Stimulated activated CD8-positive, alpha-beta memory T cell treated with anti-CD3 and anti-CD28 coated beads, Interleukin-2, amount 100 ng/mL, for 48 hours (primary cell): ENCODE results near the gene FOXD4L6.
"Not testable (repeated sequence)": the region's sequence is repeated elsewhere in the genome, so short reads cannot be mapped to it uniquely, and the experiment has no call there.

Experiments used
- DNase-seq, 2 donors: peaks; one replicate each; pipeline ENCODE4 v3.0.0-alpha.2; 2020; ENCODE audit warnings: low read depth in 2 of 2

The FOXD4L6 gene

DNA sequence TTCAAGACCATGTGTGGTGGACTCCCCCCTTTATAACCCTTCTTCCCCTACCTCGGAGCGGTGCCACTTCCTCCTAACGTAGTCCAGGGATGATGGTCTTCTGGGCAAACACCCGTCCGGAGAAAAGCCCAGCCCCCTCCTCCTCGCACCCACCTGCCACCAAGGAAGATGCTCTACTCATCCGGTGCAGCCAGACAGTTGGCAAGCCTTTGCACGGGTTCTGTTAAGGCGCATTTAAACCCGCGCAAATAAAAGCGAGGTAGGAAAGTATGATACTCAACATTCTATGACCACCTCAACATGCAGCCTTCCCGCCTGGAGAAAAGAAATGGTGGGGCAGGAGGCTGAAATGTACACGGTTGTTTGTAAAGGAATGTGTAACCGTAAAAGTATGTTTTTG, at the start of gene FOXD4L6:
Gene FOXD4L6, minus strand, starts transcription at position 101 of the 400 bp plus-strand sequence. CDS start 298 bp downstream, outside the sequence.
- DNase-seq: not testable (repeated sequence)

DNA sequence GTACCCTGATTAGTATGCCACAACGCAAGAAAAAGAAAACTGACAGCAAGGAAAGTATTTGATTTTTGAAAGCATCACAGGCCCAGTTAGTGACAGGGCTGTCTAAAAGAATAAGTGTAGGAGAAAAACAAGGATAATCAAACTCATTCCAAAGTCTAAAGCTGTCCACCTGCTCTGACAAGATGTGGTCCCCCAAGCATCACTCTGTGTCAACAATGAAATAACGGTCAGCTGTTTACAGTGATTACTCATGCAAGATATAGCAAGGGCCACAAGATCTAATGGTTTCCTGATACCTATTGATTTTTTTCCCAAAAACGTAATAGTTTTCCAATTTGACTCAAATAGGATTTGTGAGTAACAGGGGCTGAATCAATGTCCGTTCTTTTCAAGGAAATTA, 46.5 kb upstream of the FOXD4L6 start:
- not testable (repeated sequence) for DNase-seq

DNA sequence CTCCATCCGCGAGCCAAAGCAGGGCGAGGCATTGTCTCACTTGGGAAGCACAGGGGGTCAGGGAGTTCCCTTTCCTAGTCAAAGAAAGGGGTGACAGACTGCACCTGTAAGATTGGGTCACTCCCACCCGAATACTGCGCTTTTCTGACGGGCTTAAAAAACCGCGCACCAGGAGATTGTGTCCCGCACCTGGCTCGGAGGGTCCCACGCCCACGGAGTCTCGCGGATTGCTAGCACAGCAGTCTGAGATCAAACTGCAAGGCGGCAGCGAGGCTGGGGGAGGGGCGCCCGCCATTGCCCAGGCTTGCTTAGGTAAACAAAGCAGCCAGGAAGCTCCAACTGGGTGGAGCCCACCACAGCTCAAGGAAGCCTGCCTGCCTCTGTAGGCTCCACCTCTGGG, 21.6 kb upstream of the FOXD4L6 start:
- DNase-seq: not testable (repeated sequence)

DNA sequence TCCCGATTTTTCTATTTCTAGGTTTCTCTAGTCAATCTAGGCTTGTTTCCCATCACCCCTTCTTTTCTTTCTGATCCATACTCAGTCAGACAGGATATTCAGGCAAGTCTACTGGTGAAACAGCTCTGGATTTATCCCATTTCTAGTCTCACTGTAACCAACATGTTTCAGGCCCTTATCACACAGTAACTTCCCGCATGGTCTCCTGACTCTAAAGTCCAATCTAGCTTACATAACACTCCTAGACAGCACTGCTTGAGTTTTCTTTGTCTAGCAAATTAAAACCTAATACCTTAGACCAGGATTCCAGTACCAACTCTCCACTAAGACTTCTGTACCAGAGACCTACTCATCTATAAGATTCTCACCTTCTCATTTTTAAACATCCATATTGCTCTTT, 13.4 kb upstream of the FOXD4L6 start:
- DNase-seq: not testable (repeated sequence)

DNA sequence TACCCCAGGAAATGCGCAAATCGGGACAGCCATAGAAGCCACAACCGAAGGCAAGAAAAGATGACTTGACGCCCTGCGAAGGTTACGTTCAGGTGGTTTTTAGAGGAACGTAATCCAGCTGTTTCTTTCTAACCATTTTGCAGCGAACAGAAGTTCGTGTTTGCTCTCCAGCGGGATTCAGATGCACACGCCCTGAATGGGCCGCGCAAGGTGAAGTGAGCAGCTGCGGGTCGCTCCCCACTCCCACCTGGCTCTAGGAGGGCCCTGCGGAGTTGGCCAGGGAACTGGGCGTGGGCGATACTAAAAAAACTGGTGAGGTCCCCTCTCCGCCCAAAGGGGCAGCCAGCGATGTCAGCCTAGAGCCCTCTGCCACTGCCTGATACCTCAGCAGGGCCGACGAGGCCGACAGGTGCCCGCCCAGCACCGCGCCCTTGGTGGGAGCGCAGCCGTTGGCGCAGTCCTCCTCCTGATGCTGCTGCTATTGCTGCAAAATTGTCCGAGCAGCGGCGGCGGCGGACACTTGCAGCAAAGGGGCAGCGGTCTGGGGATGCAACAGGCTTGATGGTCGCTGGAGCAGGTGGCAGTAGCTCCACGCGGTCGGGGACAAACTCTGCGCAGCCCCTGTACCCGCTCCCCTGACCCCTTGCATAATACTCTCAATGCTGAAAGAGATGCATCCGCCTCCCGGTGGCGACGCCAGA, 1.6 kb downstream of the FOXD4L6 start:
- not testable (repeated sequence) for DNase-seq

DNA sequence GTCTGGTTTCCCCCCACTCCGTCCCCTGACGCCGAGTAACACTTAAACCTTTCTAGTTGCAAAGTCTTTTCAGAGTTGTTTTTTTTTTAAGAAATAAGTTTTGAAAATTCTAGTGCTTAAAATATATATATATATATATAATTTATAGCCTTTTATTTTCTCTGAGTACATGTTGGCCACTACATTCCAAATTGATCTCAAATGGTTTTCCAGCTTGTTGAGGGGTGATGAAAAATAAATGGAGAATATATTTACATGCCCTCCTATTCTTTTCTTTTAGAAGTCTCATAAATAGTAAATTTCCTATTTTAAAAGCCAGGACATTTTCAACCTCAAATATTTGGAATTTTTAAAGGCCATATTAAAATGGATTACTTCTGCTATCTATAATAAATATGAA, 2.5 kb downstream of the FOXD4L6 start:
- DNase-seq: not testable (repeated sequence)

DNA sequence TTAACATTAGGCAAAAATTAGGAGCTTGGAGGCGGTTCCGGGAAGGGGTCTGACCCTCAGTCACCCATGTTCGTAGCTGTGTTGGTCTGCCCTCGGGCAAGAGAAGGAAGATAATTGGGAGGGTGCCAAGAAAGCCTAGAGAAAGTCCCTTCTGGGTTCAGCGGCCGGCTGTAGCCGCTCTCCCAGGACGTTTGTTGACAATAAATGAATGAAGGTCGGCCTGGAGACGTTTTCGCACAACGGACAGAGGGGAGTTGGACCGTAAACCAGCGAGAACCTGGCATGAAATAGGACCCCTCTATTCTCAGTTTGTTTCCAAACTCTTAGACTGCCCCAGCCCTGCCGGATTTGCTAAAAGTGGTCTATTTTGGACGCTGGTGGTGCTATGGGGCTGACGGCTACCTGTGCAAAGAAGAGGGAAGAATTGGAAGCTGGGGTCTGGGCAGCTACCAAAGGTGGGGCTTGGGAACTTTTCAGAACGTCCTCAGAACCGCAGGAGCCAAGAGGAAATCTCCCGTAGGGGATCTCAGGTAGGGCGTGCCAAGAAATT, 3.3 kb downstream of the FOXD4L6 start:
- DNase-seq: not testable (repeated sequence)

DNA sequence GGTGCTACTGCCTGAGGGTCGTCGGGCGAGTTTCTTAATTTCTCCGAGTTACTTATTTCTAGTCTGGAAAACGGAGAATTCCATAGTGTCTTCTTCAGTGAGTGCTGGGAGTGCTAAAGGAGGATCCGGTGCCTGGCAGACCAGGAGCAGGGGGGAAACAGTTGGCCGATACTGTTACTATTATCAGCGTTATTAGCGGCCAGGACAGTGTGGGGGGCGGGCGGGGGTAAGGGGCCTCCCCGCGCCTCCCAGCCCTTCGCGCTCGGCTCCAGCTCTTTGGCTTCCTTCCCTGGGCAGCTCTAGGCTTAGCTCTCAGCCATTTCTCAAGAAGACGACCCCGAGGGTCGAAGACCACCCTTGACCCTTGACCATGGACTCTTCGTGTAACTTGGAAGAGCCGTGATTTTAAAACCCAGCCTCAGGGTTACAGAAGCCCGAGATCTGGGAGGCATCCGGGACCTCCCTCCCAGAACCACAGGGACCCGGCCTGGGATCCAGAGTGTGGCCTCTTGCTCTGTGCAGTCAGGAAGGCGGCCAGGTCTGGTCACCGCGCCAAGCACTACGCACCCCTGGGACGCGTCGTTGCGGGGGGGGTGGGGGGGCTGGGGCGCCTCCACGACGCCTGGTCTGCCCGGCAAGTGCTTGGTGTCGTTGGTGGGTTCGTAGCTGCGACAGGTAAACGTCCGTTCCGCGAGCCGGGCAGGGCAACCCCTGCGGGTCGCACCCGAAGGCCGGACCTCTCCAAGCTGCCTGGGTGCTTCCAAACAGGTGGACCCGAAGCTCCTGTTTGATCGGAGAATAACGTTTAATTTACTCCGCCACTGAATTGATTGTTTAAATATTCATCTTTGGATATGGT, 4.0 kb downstream of the FOXD4L6 start:
- DNase-seq: not testable (repeated sequence)

DNA sequence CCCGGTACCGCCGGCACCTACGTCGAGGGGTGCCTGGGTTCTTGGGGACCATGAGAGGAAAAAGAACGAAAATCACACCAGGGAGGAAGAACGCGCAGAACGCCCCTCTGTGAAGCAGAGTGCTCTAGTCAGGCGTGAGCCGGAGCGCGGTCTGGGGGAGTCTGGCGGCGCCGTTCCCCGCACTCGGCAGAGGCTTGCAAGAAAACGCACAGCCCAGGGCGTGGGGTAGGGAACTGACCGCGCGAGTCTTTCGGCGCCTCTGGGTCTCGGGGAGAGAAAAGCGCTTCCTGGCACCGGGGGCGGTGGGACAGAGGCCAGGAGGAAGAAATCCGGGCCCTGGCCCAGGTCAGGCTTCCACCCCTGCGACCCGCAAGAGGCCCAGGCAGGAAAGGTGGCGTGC, 4.7 kb downstream of the FOXD4L6 start:
- DNase-seq: not testable (repeated sequence)

DNA sequence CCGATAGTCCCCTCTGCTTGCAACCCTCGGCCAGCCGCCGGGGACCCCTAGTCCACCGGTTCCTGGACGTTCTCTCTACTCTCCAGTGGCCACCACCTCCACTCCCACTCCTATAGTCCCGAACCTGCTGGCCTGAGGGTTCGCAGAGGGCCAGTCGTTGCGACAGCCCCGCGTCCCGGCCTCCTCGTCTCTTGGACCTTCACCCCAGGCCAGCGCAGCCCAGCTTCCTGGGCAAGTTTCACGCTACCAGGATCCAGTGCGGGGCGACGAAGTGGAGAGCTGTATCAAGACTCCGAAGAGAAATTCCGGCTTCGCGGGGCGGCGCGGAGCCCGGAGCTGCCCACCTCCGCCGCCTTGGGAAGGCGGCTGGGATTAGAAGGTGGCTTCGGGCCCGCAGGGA, 5.1 kb downstream of the FOXD4L6 start:
- not testable (repeated sequence) for DNase-seq

DNA sequence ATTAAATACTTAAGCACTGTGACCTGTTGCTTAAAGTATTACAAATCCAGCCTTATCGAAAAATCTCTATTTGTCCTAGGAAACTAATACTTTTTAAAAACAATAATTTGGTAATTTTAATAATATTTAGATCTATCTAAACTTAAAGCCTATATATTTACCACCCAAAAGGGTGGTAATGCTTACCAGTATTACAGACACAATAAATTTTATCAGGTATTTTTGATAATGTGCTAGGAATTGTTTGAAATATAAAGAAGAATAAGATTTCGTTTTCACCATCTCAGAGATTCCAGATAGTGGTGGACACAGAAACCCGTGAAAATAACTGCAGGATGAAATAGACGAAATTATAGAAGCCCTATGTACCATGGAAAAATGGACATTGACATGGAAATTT, 7.8 kb downstream of the FOXD4L6 start:
- DNase-seq: not testable (repeated sequence)

DNA sequence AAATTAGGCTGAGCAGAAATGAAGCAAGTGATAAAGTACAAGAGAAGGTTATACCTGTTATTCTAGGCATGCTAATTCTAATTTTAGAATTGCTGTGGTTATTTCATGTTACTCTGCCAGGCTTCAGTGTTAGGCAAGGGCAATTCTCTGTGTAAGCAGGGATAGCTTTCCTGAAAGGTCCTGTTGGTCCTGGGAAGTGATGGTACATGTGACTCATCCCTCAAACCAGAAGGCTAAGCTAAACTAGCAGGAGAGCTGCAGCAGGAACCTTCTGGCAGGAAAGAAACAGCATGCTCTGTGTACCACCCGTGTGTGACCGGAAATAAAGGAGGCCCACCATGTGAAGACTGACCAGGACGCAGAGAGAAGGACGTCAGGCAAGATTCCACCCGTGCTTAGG, 8.8 kb downstream of the FOXD4L6 start:
- not testable (repeated sequence) for DNase-seq

DNA sequence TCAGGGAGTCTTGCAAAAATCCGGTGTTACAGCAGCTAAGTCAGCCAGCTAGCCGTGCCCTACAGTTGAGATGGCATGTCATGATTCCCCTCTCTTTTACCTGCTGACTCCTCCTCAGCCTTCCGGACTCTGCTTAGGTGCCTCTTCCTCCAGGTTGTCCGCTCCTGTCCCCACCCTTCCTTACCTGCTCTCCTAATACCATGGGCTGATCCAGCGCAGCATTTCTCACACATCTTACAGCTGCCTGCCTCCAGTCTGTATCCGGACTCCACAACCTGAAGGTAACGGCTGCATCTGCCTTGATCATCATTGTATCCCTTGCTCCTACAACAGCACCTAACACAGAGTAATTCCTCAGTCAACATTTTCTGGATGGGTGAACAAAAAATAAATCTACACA, 9.2 kb downstream of the FOXD4L6 start:
- not testable (repeated sequence) for DNase-seq

DNA sequence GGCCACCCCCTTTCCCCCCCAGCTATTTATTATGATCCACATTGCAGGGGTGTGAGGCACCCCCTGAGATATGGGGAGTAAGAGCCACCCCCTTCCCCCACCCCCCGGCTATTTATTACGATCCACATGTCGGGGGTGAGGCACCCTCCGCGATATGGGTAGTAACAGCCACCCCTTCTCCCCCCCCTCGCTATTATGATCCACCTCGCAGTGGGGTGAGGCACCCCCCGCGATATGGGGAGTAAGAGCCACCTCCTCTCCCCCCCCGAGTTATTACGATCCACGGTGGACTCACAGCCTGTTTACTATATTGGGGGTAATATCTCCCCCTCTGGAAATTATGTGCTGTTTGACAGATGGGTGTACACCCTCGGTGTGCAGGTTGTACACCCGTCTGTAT, 15.1 kb downstream of the FOXD4L6 start:
- not testable (repeated sequence) for DNase-seq

DNA sequence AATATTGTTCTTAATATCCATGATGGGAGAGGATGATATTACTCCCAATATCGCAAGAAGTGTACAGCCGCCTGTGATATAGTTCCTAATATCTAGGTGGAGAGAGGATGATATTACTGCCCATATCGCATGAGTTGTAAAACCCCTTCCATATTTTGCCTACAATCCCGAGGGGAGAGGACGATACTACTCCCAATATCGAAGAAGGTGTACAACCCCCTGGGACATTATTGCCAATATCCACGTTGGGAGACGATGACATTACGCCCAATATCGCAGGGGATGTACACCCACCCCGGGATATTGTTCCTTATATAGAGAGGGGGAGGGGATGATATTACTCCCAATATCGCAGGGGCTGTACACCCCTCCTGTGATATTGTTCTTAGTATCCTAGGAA, 17.1 kb downstream of the FOXD4L6 start:
- DNase-seq: not testable (repeated sequence)

DNA sequence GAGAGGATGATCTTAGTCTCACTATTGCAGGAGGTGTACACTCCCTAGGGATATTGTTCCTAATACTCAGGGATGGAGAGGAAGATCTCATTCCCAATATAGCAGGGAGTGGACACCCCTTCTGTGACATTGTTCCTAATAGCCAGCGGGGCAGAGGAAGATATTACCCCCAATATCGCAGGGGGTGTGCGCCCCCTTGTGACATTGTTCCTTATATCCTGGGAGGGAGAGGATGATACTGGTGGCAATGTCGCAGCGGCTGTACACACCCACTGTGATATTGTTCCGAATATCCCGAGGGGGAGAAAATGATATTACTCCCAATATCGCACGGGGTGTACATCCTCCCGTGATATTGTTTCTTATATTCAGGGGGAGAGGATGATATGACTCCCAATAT, 17.6 kb downstream of the FOXD4L6 start:
- DNase-seq: not testable (repeated sequence)

DNA sequence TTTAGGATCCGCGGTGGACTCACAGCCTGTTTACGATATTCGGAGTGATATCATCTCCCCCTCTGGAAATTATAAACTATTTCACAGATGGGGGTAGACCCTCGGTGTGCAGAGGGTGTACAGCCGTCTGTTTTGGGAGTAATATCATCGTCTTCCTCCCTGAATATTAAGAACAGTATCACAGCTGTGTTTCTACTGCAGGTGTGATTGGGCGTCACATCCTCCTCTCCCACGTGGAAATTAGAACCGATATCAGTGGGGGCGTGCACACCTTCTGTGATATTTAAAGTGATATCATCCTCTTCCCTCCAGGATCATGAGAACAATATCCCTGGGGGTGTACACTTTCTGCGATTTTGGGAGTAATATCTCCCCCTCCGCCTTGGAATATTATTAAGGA, 19.2 kb downstream of the FOXD4L6 start:
- DNase-seq: not testable (repeated sequence)

DNA sequence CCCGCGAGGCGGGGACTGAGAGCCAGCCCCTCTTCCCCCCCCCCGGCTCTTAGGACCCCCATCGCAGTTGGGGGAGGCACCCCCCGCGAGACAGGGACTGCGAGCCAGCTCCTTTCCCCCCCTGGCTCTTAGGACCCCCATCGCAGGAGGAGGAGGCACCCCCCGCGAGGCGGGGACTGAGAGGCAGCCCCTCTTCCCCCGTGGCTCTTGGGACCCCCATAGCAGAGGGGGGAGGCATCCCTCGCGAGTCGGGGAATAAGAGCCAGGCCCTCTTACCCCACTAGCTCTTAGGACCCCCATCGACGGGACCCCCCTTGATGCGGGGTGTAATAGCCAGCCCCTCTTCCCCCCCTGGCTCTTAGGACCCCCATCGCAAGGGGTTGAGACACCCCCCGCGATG, 19.7 kb downstream of the FOXD4L6 start:
- not testable (repeated sequence) for DNase-seq

DNA sequence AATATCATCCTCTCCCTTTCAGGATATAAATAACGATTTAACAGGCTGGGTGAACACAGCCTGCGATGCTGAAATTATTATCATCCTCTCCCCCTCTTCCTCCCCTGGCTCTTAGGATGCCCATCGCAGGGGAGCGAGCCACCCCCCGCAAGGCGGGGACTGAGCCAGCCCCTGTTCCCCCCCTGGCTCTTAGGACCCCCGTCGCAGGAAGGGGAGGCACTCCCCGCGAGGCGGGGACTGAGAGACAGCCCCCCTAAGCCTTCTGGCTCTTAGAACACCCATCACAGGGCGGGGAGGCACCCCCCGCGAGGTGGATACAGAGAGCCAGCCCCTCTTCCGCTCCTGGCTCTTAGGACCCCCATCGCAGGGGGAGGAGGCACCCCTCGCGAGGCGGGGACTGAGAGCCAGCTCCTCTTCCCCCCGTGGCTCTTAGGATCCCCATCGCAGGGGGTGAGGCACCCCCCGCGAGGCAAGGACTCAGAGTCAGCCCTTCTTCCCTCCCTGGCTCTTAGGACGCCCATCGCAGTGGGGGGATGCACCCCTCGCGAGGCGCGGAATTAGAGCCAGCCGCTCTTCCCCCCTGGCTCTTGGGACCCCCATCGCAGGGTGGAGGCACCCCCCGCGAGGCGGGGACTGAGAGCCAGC, 21.9 kb downstream of the FOXD4L6 start:
- DNase-seq: not testable (repeated sequence)

DNA sequence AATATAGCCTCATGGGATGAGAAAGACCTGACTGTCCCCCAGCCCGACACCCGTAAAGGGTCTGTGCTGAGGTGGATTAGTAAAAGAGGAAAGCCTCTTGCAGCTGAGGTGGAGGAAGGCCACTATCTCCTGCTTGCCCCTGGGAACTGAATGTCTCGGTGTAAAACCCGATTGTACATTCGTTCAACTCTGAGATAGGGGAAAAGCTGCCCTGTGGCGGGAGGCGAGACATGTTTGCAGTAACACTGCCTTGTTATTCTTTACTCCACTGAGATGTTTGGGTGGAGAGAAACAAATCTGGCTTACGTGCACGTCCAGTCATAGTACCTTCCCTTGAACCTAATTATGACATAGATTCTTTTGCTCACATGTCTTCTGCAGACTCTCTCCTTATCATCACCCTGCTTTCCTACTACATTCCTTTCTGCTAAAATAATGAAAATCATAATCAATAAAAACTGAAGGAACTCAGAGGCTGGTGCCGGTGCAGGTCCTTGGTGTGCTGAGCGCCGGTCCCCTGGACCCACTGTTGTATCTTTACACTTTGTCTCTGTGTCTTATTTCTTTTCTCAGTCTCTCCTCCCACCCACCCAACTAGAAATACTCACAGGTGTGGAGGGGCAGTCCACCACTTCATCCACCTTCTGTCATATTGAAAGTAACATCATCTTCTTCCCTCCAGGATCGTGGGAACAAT, 22.8 kb downstream of the FOXD4L6 start:
- not testable (repeated sequence) for DNase-seq

DNA sequence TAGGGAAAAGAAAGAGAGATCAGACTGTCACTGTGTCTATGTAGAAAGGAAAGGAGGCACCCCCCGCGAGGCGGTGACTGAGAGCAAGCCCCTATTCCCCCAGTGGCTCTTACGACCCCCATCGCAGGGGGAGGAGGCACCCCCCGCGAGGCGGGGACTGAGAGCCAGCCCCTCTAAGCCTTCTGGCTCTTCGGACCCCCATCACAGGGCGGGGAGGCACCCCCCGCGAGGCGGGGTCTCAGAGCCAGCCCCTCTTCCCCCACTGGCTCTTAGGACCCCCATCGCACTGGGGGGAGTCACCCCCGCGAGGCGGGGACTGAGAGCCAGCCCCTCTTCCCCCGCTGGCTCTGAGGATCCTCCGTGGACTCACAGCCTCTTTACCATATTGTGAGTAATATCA, 23.9 kb downstream of the FOXD4L6 start:
- DNase-seq: not testable (repeated sequence)
